WTC11 (cell line): ENCODE measurements around the gene CHPT1.

Source experiments
- FOXJ3 ChIP-seq: sonication (generic); formaldehyde crosslinking; IDR thresholded peaks from 2 replicates; pipeline ENCODE4 v1.9.0; 2021; ENCODE audit warnings: missing genetic modification reagents, mild to moderate bottlenecking, borderline replicate concordance
- NFATC4 ChIP-seq: fragments of 250-450 bp; sonication (Bioruptor Pico); IDR thresholded peaks from 2 replicates; pipeline ENCODE4 v1.9.0; 2021; ENCODE audit warnings: mild to moderate bottlenecking
- ZNF423 ChIP-seq: fragments of 250-450 bp; sonication (Bioruptor Pico); IDR thresholded peaks from 2 replicates; pipeline ENCODE4 v2.1.2; 2022; ENCODE audit warnings: mild to moderate bottlenecking, moderate library complexity
- TF ChIP-seq, protein P1 (sequence below): fragments of 200-600 bp; IDR thresholded peaks from 2 replicates; pipeline ENCODE4 v1.8.0; 2022; ENCODE audit warnings: antibody characterized with exemption
- TF ChIP-seq, protein P2 (sequence below): sonication (generic); formaldehyde crosslinking; IDR thresholded peaks from 2 replicates; pipeline ENCODE4 v1.8.1; 2022; ENCODE audit warnings: low read depth, mild to moderate bottlenecking, moderate library complexity, missing genetic modification reagents, borderline replicate concordance

DNA sequence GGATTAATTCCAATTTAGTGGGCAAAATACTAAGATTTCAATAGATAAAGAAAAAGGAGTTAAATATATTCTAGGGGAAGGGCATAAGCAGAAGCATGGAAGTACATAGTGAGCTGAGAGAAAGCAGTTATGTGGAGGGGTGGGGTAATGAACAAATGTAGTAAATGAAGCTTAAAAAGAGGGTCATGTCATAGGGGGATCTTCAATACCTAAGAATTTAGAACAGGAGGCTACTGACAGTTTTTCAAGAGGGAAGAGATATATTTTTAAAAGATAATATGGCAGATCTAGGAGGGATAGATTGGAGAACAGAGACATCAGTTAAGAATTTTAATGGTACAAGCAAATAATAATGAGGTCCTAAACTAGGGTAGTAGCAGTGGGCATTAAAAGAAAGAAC, 32.4 kb downstream of the CHPT1 start:
- TF ChIP-seq FOXJ3 (no peak), NFATC4 (CRISPR knock-in tag) (no peak), ZNF423 (no peak)
- TF ChIP-seq, protein P1, sequence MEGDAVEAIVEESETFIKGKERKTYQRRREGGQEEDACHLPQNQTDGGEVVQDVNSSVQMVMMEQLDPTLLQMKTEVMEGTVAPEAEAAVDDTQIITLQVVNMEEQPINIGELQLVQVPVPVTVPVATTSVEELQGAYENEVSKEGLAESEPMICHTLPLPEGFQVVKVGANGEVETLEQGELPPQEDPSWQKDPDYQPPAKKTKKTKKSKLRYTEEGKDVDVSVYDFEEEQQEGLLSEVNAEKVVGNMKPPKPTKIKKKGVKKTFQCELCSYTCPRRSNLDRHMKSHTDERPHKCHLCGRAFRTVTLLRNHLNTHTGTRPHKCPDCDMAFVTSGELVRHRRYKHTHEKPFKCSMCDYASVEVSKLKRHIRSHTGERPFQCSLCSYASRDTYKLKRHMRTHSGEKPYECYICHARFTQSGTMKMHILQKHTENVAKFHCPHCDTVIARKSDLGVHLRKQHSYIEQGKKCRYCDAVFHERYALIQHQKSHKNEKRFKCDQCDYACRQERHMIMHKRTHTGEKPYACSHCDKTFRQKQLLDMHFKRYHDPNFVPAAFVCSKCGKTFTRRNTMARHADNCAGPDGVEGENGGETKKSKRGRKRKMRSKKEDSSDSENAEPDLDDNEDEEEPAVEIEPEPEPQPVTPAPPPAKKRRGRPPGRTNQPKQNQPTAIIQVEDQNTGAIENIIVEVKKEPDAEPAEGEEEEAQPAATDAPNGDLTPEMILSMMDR: no peak
- TF ChIP-seq, protein P2, sequence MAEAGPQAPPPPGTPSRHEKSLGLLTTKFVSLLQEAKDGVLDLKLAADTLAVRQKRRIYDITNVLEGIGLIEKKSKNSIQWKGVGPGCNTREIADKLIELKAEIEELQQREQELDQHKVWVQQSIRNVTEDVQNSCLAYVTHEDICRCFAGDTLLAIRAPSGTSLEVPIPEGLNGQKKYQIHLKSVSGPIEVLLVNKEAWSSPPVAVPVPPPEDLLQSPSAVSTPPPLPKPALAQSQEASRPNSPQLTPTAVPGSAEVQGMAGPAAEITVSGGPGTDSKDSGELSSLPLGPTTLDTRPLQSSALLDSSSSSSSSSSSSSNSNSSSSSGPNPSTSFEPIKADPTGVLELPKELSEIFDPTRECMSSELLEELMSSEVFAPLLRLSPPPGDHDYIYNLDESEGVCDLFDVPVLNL (CRISPR knock-in tag): no peak
